NCI-H446 (cell line): ENCODE data around the gene UIMC1.
A peak's percentile ranks its signal among the peaks of the same experiment; 100 is the strongest.
"Not testable (repeated sequence)": the region's sequence is repeated elsewhere in the genome, so short reads cannot be mapped to it uniquely, and the experiment has no call there.

ENCODE experiments used
- DNase-seq, 2 experiments: peaks; one replicate each; lab custom pipeline; 2025; lab: John Stamatoyannopoulos, UW

Gene UIMC1

DNA sequence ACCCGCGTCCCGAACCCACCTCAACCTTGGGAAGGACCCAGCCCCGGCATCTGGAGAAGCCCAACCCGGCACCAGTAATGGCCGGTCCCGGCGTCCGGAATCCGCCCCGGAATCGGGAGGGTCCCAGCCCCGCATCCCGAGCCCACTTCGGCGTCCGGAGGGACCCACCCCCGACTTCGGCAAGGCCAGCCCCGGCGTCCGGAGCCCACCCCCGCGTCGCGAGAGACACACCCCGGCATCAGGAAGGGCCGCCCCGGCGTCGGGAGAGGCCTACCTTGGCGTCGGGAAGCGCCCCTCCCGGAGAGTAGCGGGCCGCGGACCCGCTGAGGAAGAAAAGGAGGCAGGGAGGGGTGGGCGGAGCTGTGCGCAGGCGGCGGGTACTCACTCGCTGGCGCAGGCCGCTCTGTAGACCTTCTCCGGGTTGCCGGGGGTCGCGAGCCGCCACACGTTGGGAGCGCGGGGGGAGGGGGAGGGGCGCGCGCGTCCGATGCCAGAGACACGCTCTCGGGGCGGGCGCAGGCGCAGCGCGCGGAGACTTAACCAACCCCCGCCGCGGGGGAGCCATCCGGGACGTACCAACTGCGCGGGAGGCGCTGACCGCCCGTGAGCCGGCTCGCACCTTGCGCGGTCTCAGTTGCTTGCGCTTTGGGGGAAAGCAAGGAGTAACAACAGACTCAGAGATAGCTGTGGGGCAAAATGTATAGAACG, at the start of gene UIMC1:
Gene UIMC1 (minus strand): TSS at position 515 of the 708 bp plus-strand sequence. CDS start 24,164 bp downstream, outside the sequence.
- peak; percentile 80 to 93 for DNase-seq

DNA sequence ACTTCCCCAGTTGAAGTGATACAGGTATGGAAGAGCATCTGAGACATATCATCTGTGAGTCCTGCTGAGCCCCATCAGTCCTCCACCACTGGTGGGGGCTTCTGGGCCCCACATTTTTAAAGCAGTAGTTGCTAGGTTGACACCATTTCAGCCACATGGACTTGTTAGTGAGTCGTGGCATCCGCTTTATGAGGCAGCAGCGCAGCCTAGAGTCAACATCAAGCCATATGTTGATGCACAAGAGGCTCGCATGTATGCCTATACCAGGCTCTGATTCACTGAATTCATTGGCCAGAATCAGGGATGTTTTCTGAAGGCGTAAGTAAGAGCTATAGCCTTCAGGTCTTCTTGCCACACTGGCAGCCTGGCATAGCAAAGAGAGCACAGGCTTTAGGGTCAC, 42.7 kb upstream of the UIMC1 start:
- no peak for DNase-seq

DNA sequence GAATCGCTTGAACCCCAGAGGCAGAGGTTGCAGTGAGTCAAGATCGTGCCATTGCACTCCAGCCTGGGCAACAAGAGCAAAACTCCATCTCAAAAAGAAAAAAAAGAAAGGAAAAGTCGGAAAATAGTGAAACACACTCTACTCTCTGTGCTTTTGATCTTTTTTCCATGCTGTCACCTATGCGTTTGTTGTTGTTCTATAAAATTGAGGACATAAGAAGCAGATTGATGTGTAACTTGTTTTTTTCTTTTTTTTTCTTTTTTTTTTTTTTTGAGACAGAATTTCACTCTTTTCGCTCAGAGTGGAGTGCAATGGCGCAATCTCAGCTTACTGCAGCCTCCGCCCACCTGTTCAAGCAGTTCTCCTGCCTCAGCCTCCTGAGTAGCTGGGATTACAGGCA, 42.0 kb upstream of the UIMC1 start:
- DNase-seq = not testable (repeated sequence)

DNA sequence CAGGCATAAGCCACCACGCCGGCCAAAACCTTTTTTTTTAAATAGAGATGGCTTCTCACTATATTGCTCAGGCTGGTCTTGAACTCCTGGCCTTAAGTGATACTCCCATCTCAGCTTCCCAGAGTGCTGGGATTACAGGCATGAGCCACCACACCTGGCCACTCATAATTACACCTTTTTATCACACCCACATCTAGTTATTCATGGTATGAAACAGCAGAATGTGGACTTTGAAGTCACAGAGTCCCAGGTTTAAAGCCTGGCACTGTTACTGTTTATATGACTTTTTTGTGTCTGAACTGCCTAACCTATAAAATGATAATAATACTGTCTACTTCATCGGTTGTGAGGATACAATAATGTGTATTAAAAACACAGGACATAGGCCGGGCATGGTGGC, 39.1 kb upstream of the UIMC1 start:
- DNase-seq = no peak

DNA sequence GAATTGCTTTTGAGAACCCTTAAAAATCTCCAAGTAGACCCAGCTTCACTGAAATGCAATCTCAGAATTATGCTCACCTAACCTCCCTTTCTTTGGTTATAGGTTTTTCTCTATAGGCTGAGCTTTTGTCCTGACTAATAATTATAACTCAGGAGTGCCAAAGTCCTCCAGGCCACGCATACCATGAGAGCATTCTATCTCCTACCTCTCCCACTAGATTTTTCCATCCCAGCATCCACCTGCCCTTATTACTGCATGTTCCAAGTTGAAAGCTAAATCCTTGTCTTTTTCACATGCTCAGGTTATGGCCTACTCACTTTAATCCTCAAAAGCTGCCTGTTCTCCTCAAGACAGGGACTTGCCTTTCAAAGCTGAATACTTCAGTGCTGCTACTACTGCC, 38.1 kb upstream of the UIMC1 start:
- no peak for DNase-seq

DNA sequence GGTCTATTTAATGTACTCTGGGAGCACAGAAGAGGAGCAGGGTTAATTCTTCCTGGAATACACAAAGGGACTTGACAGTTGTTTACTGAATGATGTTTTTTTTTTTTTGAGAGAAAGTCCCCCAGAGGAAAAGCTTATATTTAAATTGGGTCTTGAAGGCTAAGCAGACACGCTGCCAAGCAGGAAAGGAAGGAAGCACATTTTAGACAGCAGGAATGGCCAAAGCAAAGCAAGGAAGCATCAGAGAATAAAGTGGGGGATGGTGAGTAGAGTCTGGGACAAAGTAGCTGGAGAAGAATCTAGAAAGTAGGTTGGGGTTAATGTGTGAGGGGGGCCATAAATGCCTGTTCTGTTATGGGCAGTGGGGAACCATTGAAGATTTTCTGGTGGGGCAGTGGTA, 37.4 kb upstream of the UIMC1 start:
- DNase-seq = no peak

DNA sequence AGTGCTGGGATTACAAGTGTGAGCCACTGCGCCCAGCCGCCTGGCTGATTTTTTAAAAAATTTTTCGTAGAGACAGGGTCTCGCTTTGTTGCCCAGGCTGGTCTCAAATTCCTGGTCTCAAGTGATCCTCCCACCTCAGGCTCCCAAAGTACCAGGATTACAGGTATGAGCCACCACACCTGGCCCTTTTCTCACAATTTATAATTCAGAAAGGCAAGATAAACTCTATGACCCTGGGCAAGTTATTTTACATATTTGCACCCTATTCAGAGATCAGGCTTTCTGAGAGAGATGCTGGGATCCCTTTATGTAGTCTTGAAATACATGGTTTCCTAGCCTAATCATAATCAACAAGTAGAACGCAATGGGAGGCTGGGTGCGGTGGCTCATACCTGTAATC, 36.5 kb upstream of the UIMC1 start:
- DNase-seq = no peak

DNA sequence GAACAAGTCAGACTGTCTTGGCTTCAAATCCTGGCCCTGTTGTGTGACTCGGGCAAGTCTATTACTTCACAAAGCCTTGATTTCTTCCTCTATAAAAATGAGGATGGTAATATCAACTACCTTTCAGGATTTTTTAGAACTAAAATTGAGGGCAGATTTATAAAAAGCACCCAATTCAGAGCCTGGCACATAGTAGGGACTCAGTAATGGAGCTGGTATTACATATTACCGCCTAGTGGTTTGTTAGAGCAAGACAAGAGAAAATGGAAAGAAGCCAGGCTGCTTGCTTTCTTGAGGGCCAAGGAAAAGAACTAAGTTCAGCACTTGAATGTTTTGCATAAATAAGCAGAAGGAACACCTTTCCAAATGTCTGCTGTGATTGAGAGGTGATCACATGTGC, 35.4 kb upstream of the UIMC1 start:
- no peak for DNase-seq

DNA sequence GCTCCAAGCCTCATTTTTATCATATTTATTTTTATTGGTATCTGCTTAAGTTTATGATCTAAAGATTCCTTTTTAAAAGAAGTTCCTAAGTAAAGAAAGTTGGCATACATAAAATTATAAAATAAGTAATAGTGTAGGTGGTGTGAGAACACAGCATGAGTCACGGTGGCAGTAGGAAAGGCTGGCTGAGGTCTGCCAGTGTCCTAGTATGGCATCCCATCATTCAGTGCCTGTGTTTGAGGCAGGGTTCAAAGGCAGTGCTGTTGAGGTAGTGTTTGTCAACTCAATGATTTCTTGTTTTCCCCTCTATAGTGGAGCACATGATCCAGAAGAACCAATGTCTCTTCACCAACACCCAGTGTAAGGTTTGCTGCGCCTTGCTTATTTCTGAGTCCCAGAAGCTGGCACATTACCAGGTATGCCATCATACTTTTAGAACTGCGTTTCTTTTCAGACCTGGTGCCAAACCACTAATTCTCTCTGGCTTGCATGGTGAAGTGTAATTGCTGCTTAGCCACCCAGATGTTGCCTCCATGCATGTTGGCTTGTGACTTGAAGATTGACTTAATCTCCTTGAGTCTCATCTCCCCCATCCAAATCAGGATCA, 34.3 kb upstream of the UIMC1 start:
- peak in 1 of 2 experiments; percentile 40 for DNase-seq

DNA sequence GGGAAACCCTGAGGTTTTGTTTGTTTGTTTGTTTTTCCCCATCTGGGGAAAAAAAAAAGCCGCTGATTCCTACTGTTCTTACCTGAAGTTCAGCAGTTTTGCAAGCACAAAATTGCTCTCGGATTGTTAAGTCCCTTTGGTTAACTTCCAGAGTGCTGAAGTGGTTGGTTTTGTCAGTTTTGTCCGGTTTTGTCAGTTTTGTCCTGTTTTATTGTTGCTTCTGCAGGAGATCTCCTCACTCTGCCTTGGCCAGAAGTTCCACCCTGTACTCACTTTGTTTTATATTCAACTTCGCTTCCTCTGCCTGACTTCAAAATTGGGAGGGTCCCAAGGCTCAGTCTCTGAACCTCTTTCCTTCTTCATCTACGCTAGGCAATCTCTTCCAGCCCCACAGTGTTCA, 30.3 kb upstream of the UIMC1 start:
- DNase-seq = no peak

DNA sequence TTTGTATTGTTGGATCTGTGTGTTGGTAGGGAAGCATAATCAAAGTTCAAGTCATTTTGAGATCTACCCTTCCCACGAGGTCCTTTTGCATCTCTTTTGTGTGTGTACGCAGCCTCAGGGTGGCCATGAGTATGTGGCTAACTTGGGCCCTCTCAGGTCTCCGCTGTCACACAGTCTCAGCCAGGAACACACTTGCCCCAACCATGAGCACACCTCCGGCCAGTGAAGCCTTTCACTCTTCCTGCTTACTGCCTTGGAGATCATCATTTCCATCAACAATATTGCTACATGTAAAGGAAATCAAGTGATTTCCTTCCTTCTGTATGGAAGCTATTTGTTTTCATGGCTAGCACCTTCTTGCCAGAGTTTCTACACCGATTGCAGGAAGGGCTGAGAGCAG, 29.9 kb upstream of the UIMC1 start:
- DNase-seq = no peak

DNA sequence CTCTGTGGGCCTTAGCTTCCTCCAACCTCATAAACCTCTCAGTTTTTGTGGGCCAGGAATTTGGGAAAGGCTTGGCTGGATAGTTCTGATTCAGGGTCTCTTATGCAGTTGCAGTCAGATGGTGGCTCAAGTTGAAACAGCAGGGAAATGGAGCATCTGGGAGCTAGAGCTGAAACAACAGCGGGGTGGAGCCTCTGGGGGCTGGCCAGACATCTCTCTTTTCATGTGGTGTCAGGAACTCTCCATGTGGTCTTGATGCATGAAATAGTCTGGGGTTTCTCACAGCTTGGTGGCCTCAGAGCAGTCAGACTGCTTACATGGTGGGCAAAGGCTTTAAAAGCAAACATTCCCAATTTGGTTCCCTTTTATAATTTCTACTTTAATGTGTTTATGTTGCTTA, 29.4 kb upstream of the UIMC1 start:
- DNase-seq = peak in 1 of 2 experiments; percentile 19

DNA sequence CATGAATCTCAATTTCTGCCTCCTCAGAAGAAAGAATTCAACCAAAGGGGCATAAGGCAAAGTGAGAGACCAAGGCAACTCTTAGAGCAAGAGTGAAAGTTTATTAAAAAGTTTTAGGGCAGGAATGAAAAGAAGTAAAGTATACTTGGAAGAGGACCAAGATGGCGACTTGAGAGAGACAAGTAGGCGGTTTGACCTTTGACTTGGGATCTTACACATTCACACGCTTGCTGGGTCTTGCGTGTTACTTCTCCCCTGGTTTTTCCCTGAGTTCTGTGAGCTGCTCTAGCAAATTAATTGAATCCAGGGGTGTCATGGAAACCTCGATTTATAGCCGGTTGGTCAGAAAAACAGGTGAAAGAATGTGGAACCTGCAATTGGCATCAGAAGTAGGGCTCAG, 22.9 kb upstream of the UIMC1 start:
- no peak for DNase-seq

DNA sequence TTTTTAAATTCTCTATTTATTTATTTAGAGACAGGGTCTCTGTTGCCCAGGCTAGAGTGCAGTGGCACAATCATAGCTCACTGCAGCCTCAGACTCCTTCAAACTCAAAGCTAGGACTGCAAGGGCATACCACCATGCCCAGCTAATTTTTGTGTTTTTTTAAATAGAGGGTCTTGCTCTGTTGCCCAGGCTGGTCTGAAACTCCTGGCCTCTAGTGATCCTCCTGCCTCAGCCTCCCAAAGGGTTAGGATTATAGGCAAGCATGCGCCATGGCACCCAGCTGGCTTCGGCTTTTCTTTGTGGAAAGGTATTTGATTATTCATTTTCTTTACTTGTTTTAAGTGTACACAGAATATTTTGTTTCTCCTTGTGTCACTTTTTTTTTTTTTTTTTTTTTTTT, 21.1 kb upstream of the UIMC1 start:
- no peak for DNase-seq

DNA sequence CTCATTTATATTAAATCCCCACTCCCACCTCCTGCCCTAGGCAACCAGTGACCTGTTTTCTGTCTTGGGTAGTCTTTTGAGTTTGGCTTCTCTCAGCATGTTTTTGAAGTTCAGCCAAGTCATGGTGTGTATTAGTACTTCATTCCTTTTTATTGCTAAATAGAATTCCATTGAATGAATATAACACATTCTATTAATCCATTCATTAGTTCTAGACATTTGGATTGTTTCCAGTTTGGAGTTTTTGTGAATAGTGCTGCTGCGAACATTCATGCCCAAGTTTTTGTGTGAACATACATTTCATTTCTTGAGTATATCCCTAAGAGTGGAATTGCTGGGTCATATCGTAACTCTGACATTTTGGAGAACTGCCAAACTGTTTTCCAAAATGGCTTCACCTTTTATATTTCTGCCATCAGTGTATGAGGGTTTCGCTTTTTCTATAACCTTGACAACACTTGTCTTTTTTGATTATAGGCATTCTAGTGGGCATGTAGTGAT, 18.6 kb upstream of the UIMC1 start:
- DNase-seq = peak in 1 of 2 experiments; percentile 30

DNA sequence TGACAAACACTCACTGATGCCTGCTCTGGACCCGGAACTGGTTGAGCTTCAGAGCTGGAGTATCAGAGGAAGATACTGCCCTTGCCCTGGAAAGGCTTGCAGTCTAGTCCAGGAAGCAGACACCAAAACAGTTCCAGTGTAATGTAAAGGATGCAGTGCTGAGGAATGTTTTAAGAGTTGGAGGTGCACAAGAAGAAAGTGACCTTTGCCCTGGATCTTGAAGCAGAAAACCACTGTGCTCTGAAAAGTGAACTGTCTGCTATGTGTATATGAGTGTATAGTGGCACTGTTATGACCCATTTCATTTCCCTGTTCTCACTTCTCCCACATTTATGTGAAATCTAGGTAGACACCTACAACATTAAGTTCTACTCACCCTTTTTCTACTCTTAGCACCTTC, 18.0 kb upstream of the UIMC1 start:
- no peak for DNase-seq

DNA sequence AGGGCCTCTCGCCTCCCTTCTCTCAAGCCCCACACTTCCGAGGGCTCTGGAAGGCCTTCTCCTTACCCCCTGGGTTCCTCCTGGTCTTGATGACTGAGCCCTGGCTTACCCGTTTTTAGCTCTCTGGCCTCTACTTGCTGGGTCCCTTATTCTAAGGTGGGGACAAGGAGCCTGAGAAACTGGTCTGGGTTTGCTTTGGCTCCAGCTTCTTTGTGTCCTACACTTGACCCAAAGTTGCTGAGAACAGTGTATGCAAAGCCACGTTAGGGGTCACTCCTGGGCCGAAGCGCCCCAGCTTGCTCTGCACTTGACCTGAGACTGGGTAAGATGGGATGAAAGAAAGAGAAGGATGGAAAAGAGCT, 16.7 kb upstream of the UIMC1 start:
- DNase-seq = no peak

DNA sequence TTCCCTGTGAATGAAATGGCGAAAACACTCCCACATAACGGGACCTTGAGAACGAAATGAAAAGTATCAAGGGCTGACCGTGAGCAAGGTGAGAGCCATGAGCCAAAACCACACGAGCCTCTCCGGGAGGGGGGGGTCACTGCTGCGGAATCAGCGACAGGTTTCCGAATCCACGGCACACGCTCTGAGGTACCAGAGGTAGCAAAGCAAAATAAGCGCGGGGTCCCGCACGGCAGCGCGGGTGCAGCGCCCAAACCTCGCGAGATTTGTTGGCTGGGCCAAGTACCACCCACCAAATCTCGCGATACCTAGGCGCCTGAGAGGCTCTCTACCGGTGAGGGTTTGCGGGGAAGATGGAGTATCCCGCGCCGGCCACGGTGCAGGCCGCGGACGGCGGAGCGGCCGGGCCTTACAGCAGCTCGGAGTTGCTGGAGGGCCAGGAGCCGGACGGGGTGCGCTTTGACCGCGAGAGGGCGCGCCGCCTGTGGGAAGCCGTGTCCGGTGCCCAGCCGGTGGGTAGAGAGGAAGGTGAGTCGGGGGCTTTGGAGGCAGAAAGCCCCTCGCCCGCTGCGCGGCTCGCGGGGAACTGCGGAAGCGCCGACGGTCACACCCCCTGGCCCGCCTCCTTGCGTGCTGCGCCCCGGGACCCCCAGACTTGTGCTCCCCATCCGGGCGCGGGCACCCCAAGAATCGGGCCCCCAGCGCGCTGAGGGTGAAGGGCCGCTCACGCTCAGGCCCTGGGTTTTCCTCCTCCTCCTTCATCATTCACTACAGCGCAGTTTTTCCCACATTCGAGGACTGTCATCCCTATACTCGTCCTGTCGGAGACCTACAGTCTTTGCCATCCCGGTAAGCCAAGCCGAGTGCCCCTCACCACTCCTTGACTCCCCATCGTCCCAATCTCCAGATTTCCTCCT, 16.1 kb upstream of the UIMC1 start, which contains the start of gene ZNF346:
Gene ZNF346 (plus strand): TSS at position 311 of the 917 bp plus-strand sequence. CDS start 43 bp downstream, at position 354.
- DNase-seq = peak; percentile 80 to 97

DNA sequence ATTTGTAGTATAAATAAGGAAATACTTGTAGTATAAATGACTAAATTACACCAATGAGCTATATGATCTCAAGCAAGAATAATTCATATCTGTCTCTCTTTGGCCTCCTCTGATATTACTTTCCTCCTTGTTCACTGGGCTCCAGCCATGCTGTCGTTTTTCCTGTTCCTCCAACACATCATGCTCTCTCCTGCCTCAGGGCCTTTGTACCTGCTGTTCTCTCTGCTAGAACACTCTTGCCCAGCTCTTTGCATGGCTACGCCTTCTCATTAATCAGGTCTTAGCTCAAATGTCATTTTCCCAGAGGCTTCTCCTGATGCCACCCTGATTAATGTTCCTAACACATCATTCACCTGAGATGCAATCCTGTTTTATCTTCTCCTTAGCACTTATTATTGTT, 13.5 kb upstream of the UIMC1 start:
- DNase-seq = no peak

DNA sequence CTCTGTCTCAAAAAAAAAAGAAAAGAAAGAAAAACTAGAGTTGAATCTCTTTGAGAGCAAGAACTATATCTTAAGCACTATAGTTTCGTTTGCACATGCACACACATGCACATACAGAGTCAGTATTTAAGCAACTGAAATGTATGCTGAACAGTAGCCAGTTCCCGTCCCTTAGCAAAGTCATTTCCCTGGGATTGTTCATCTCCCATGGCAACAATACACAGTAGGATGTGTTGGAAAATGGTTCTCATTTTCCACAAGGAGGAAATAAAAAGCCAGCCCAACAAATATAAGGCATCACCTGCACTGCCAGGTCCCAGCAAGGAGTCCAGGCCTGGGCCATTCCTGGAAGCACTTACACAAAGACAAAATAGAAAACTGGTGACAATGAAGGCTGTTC, 11.8 kb upstream of the UIMC1 start:
- no peak for DNase-seq

DNA sequence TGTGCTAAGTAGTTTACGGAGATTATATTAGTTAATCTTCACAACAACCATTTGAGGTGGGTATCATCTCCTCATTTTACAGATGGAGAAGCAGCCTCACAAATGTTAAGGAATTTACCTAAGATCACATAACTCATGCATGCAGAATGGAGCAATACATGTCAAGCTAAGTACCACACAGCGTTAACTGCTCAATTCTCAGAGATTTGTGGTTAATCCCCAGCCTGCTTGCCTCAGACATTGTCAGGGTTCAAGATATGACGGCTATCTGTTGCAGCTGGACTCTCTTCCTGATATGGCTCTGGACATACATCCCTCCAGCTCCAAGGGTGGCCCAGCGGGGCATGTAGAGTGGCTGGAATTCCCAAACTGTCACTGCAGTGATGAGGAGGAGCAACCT, 8.6 kb upstream of the UIMC1 start:
- DNase-seq = no peak

DNA sequence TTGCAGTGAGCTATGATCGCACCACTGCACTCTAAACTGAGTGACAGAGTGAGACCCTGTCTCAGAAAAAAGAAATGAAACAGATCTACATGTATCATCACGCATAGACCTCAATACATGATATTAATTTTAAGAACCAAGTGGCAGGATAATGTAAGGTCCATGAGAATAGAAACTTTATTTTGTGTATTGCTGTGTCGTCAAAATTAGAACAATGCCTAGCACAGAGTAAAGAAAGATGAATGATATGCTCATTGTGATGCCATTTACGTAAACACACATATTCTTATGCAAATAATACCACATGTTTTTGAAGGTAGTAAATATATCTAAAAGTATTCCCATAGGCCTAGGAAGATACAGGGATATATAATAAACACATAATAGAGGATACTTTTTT, 3.6 kb upstream of the UIMC1 start:
- DNase-seq = no peak

DNA sequence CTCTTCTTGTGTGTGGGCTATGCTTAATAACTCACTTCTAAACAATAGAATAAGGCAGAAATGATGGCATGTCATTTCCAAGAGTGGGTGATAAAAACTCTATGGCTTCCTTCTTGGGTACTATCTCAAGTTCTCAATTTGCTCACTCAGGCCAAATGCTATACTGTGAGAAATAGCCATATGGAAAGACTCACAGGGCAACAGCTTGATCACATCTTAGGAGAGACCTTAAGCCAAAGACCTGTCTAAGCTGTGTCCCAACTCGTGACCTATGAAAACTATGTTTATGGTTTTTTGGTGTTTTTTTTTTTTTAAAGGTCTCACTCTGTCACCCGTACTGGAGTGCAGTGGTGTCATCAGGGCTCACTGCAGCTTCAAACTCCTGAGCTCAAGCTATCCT, 2.1 kb upstream of the UIMC1 start:
- DNase-seq = no peak
